ENCODE data around the gene USP32. TPM values are rescaled to one million over a fixed set of nuclear protein-coding genes. Genes with fewer than 3 reads are reported as not detected.

The USP32 gene
- total RNA-seq, 1 donor from 2014 or later, result 11.9 TPM

- intact Hi-C loops (cut with DNase I), result loop anchor here (10.0 kb wide), 1 partner anchor 286 kb away; no protein-coding TSS in a partner anchor
- Histone ChIP-seq H3K36me3 (no peaks in the 10 kb centered on the region), H3K4me3 (no peak overlapping the region), H3K9me3 (no peaks in the 10 kb centered on the region), H3K4me1 (peaks cover 0 to 3% of the 10 kb centered on the region in 2 donors), H3K27ac (no peak overlapping the region), H3K27me3 (peaks cover 21% of the 10 kb centered on the region)
- no peak for DNase-seq (ENCODE audit: low spot score in 2 of 2)
- no peak for TF ChIP-seq CTCF (IDR thresholded peaks at IDR 0.05)
Measured at GRCh38 chr17:60148373-60148772, 243.6 kb downstream of the USP32 start.

GRCh38 chr17:60147553-60148223 is 244.2 kb downstream of the USP32 start:
- no peak for DNase-seq (ENCODE audit: low spot score in 2 of 2)
- Histone ChIP-seq H3K27ac (no peak overlapping the region), H3K9me3 (no peaks in the 10 kb centered on the region), H3K27me3 (peaks cover 21% of the 10 kb centered on the region), H3K4me3 (no peak overlapping the region), H3K4me1 (peaks cover 0 to 7% of the 10 kb centered on the region in 2 donors), H3K36me3 (no peaks in the 10 kb centered on the region)
- intact Hi-C loops (cut with DNase I), result loop anchor here (10.0 kb wide), 1 partner anchor 287 kb away; no protein-coding TSS in a partner anchor
- TF ChIP-seq CTCF (IDR thresholded peaks at IDR 0.05), result no peak

GRCh38 chr17:60146206-60146605 is 245.7 kb downstream of the USP32 start:
- H3K4me1 ChIP-seq, result peaks cover 0 to 13% of the 10 kb centered on the region in 2 donors
- H3K9me3 ChIP-seq, result no peaks in the 10 kb centered on the region
- no peaks in the 10 kb centered on the region for H3K36me3 ChIP-seq
- DNase-seq (ENCODE audit: low spot score in 2 of 2), result no peak
- H3K27me3 ChIP-seq, result peaks cover 21% of the 10 kb centered on the region
- H3K27ac ChIP-seq, result no peak overlapping the region
- intact Hi-C loops (cut with DNase I), result loop anchor here (10.0 kb wide), 1 partner anchor 289 kb away; no protein-coding TSS in a partner anchor
- H3K4me3 ChIP-seq, result no peak overlapping the region
- no peak for TF ChIP-seq CTCF (IDR thresholded peaks at IDR 0.05)

- intact Hi-C loops (cut with DNase I), result loop anchor here (10.0 kb wide), 1 partner anchor 290 kb away; no protein-coding TSS in a partner anchor
- H3K4me1 ChIP-seq, result peaks cover 0 to 13% of the 10 kb centered on the region in 2 donors
- no peak overlapping the region for H3K27ac ChIP-seq
- DNase-seq (ENCODE audit: low spot score in 2 of 2), result no peak
- H3K4me3 ChIP-seq, result no peak overlapping the region
- no peaks in the 10 kb centered on the region for H3K9me3 ChIP-seq
- no peaks in the 10 kb centered on the region for H3K36me3 ChIP-seq
- H3K27me3 ChIP-seq, result peaks cover 22% of the 10 kb centered on the region
- no peak for TF ChIP-seq CTCF (IDR thresholded peaks at IDR 0.05)
Measured at GRCh38 chr17:60145006-60145935, 246.7 kb downstream of the USP32 start.

GRCh38 chr17:60142872-60143499 is 248.9 kb downstream of the USP32 start:
- peak in 1 of 2 donors; percentile 88 for DNase-seq (ENCODE audit: low spot score in 2 of 2)
- peaks cover 0 to 15% of the 10 kb centered on the region in 2 donors for H3K4me1 ChIP-seq
- no peak overlapping the region for H3K27ac ChIP-seq
- peaks cover 23% of the 10 kb centered on the region for H3K27me3 ChIP-seq
- intact Hi-C loops (cut with DNase I), result loop anchor here (10.0 kb wide), 1 partner anchor 292 kb away; no protein-coding TSS in a partner anchor
- H3K9me3 ChIP-seq, result no peaks in the 10 kb centered on the region
- no peaks in the 10 kb centered on the region for H3K36me3 ChIP-seq
- TF ChIP-seq CTCF (IDR thresholded peaks at IDR 0.05), result peak; percentile 22 to 57 (median 56)
- H3K4me3 ChIP-seq, result no peak overlapping the region

Measured in ascending aorta (tissue), 2 donors.